Aorta (tissue), 5 donors: ENCODE results near the gene WFIKKN2. TPM values are rescaled to one million over a fixed set of nuclear protein-coding genes. Genes with fewer than 3 reads are reported as not detected.

Experiments used
- ATAC-seq: fragments of 200-7000 bp; cut with Tn5 transposase; one replicate; pipeline ENCODE4 v1.9.1; 2022; ENCODE audit warnings: moderate library complexity; ENCODE audit not compliant: low FRiP score
- DNase-seq, 2 donors: peaks; one replicate each; pipeline ENCODE4 v3.0.0-alpha.2; 2020
- H3K27ac ChIP-seq, 2 donors: one replicate each; pipeline ENCODE4 v1.5.1; 2013; ENCODE audit warnings: low read length in 2 of 2, mild to moderate bottlenecking in 2 of 2, moderate library complexity in 2 of 2, control low read depth in 1 of 2, inconsistent platforms in 1 of 2, low read depth in 1 of 2
- H3K27me3 ChIP-seq, 2 donors: one replicate each; pipeline ENCODE4 v1.6.1; 2013; ENCODE audit warnings: control low read depth in 1 of 2, low read length in 1 of 2, mild to moderate bottlenecking in 1 of 2, moderate library complexity in 1 of 2; ENCODE audit not compliant: insufficient read depth in 2 of 2, control insufficient read depth in 1 of 2
- H3K36me3 ChIP-seq, 2 donors: one replicate each; pipeline ENCODE4 v1.6.1; 2013; ENCODE audit warnings: control low read depth in 1 of 2, low read length in 1 of 2, mild to moderate bottlenecking in 1 of 2; ENCODE audit not compliant: insufficient read depth in 2 of 2, control insufficient read depth in 1 of 2
- H3K4me1 ChIP-seq, 2 donors: one replicate each; pipeline ENCODE4 v1.6.1; 2013; ENCODE audit warnings: low read length in 2 of 2, control low read depth in 1 of 2, mild to moderate bottlenecking in 1 of 2, moderate library complexity in 1 of 2; ENCODE audit not compliant: insufficient read depth in 2 of 2, control insufficient read depth in 1 of 2
- H3K4me3 ChIP-seq, 2 donors: one replicate each; pipeline ENCODE4 v1.5.1; 2013; ENCODE audit warnings: low read length in 2 of 2, control low read depth in 1 of 2, mild to moderate bottlenecking in 1 of 2
- H3K9me3 ChIP-seq: one replicate; pipeline ENCODE4 v1.6.1; 2013; ENCODE audit warnings: mild to moderate bottlenecking, low read length; ENCODE audit not compliant: control insufficient read depth
- WGBS, 2 donors: extraction: QIAGEN DNeasy Blood & Tissue Kit; methylation state at CpG; one replicate each; pipeline ENCODE4 v1.1.7; 2013; 5-methylcytosine and 5-hydroxymethylcytosine counted together
- intact Hi-C, 2 donors: fragments of 100-400 bp; cut with DNase I; formaldehyde crosslinking; loops; one replicate each; pipeline versions ENCODE4 v1.14.2 to v1.15.0; 2022
- polyA plus RNA-seq, 2 donors: library from polyadenylated mRNA; stranded (reverse); fragments of 200-250 nt; gene quantifications; one replicate each; pipeline ENCODE4 v1.2.3, GENCODE V29; 2013
- total RNA-seq, 2 donors: library from RNA; stranded (reverse); fragmentation: NEBNext Ultra II Directional; extraction: Animal tissue kit (Norgen Biotek cat#: 25700); gene quantifications; one replicate each; pipeline ENCODE4 v1.2.1, GENCODE V29; 2021
- donor health status: healthy with polysubstance abuse.
- donor health status: Bipolar disorder and iron deficiency.
- donor health status: DM: no; HTN: no; CAD: no.
- donor health status: DM: no; HTN: no; CAD: no.
- donor health status: DM: yes; HTN: yes; CAD: no.

The WFIKKN2 gene
- total and polyA plus RNA-seq, 4 donors: 0.48 TPM; not detected in 3

DNA sequence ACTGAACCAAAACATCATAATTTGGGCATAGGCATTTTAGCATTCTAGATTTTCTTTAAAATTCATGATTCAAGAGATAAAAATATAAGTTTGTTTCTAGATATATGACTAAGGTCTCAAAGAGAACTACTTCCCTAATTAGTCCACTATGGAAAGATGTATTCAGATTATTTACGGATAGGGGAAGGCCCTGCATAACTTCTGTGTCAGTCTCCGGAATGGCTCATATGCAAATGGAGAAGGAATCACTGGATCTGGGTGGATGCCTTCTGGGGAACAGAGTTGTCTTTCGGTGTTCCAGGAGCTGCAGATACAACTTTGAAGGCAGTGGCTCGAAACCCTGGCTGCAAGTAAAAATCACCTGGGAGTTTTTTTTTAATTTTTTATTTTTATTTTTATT, 17.1 kb upstream of the WFIKKN2 start:
- 93% methylated on average over 4 of the region's 4 CpGs for WGBS, 2 donors
- Histone ChIP-seq H3K27ac (no peak overlapping the region), H3K9me3 (peaks cover 1% of the 10 kb centered on the region), H3K27me3 (no peaks in the 10 kb centered on the region), H3K36me3 (no peaks in the 10 kb centered on the region), H3K4me1 (no peaks in the 10 kb centered on the region), H3K4me3 (no peak overlapping the region)
- intact Hi-C loops: no loop called here
- ATAC-seq (no peak), DNase-seq (no peak)

- intact Hi-C loops: no loop called here
- Histone ChIP-seq H3K36me3 (no peaks in the 10 kb centered on the region), H3K4me3 (no peak overlapping the region), H3K4me1 (no peaks in the 10 kb centered on the region), H3K9me3 (peaks cover 1% of the 10 kb centered on the region), H3K27ac (no peak overlapping the region), H3K27me3 (no peaks in the 10 kb centered on the region)
- DNase-seq (no peak), ATAC-seq (no peak)
- WGBS, 2 donors: 74% methylated on average over 6 of the region's 6 CpGs
These were observed 16.3 kb upstream of the WFIKKN2 start for GRCh38 chr17:50818921-50819657.

DNA sequence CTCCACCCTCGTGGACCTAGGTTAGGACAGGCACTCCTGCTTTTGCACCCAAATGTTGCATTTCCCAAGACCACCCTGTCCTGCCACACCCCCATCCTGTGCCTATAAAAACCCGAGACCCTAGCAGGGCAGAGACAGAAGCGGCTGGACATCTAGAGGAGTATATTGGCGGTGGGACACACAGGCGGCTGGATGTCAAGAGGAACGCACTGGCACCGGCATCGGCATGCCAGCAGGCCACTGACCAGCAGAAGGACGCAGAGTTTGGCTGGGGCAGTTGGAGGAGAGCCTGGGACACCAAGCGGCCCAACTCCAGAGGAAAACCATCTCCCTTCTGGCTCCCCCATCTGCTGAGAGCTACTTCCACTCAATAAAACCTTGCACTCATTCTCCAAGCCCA, 14.7 kb upstream of the WFIKKN2 start:
- WGBS, 2 donors: 78 to 80% methylated on average over 10 of the region's 10 CpGs
- Histone ChIP-seq H3K27ac (no peak overlapping the region), H3K36me3 (no peaks in the 10 kb centered on the region), H3K27me3 (no peaks in the 10 kb centered on the region), H3K4me3 (no peak overlapping the region), H3K9me3 (peaks cover 1% of the 10 kb centered on the region), H3K4me1 (no peaks in the 10 kb centered on the region)
- intact Hi-C loops: no loop called here
- DNase-seq: no peak
- ATAC-seq: no peak

GRCh38 chr17:50822550-50822949, 12.8 kb upstream of the WFIKKN2 start:
- H3K27ac ChIP-seq: no peak overlapping the region
- no peaks in the 10 kb centered on the region for H3K4me1 ChIP-seq
- H3K27me3 ChIP-seq: no peaks in the 10 kb centered on the region
- 97 to 99% methylated on average over 2 of the region's 2 CpGs for WGBS, 2 donors
- no peaks in the 10 kb centered on the region for H3K36me3 ChIP-seq
- DNase-seq (no peak), ATAC-seq (no peak)
- peaks cover 1% of the 10 kb centered on the region for H3K9me3 ChIP-seq
- no peak overlapping the region for H3K4me3 ChIP-seq
- intact Hi-C loops: no loop called here

GRCh38 chr17:50824429-50824828, 11.0 kb upstream of the WFIKKN2 start:
- Histone ChIP-seq H3K4me3 (no peak overlapping the region), H3K4me1 (no peaks in the 10 kb centered on the region), H3K9me3 (peaks cover 1% of the 10 kb centered on the region), H3K36me3 (no peaks in the 10 kb centered on the region), H3K27ac (no peak overlapping the region), H3K27me3 (no peaks in the 10 kb centered on the region)
- ATAC-seq: no peak
- WGBS, 2 donors: 93% methylated on average over 2 of the region's 2 CpGs
- DNase-seq: no peak
- intact Hi-C loops: no loop called here

DNA sequence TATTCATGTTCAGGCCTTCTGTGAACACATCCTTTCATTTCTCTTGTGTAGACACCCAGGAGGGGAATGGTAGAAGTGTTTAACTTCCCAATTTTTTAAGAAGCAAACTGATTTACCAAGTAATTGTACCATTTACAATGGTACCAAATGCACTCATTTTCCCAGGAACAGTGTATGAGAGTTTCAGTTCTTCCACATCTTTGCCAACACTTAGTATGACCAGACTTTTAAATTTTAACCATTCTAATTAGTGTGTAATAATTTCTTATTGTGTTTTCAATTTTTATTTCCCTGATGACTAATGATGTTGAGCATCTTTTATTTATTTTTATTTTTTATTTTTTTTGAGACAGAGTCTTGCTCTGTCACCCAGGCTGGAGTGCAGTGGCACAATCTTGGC, 10.2 kb upstream of the WFIKKN2 start:
- ATAC-seq (no peak), DNase-seq (no peak)
- intact Hi-C loops: no loop called here
- H3K36me3 ChIP-seq: no peaks in the 10 kb centered on the region
- H3K27me3 ChIP-seq: no peaks in the 10 kb centered on the region
- H3K4me1 ChIP-seq: no peaks in the 10 kb centered on the region
- peaks cover 1% of the 10 kb centered on the region for H3K9me3 ChIP-seq
- no peak overlapping the region for H3K27ac ChIP-seq
- H3K4me3 ChIP-seq: no peak overlapping the region

GRCh38 chr17:50828508-50829170, 6.7 kb upstream of the WFIKKN2 start:
- Histone ChIP-seq H3K36me3 (no peaks in the 10 kb centered on the region), H3K27ac (no peak overlapping the region), H3K9me3 (no peaks in the 10 kb centered on the region), H3K27me3 (no peaks in the 10 kb centered on the region), H3K4me3 (no peak overlapping the region), H3K4me1 (peaks cover 0 to 3% of the 10 kb centered on the region in 2 donors)
- intact Hi-C loops: no loop called here
- ATAC-seq (no peak), DNase-seq (no peak)
- 60 to 62% methylated on average over 6 of the region's 6 CpGs for WGBS, 2 donors

GRCh38 chr17:50829332-50829731, 6.1 kb upstream of the WFIKKN2 start:
- no peak for ATAC-seq
- Histone ChIP-seq H3K4me3 (no peak overlapping the region), H3K9me3 (no peaks in the 10 kb centered on the region), H3K36me3 (no peaks in the 10 kb centered on the region), H3K4me1 (peaks cover 0 to 3% of the 10 kb centered on the region in 2 donors), H3K27me3 (no peaks in the 10 kb centered on the region), H3K27ac (no peak overlapping the region)
- DNase-seq: peak in 1 of 2 donors; percentile 26
- intact Hi-C loops: no loop called here
- whole genome bisulfite sequencing, 2 donors: 87 to 89% methylated on average over 6 of the region's 6 CpGs

- Histone ChIP-seq H3K27me3 (no peaks in the 10 kb centered on the region), H3K36me3 (no peaks in the 10 kb centered on the region), H3K27ac (no peak overlapping the region), H3K4me1 (peaks cover 0 to 3% of the 10 kb centered on the region in 2 donors), H3K4me3 (no peak overlapping the region), H3K9me3 (no peaks in the 10 kb centered on the region)
- DNase-seq: peak in 1 of 2 donors; percentile 33
- 14 to 26% methylated on average over 5 of the region's 5 CpGs for WGBS, 2 donors
- no peak for ATAC-seq
- intact Hi-C loops: no loop called here
These were observed 5.0 kb upstream of the WFIKKN2 start for GRCh38 chr17:50830352-50830751.
